Peyer's patch (tissue), 4 donors: Measurements from ENCODE around the gene NEURL3. TPM values are rescaled to one million over a fixed set of nuclear protein-coding genes. Genes with fewer than 3 reads are reported as not detected.

Experiments
- DNase-seq, 3 donors: peaks; one replicate each; pipeline ENCODE4 v3.0.0-alpha.2; 2017 to 2019
- H3K27ac ChIP-seq, 4 donors: fragments of 200-600 bp; sonication (generic); one replicate each; pipeline ENCODE4 v1.5.1; 2016 to 2019
- H3K27me3 ChIP-seq, 2 donors: fragments of 200-600 bp; sonication (generic); one replicate each; pipeline ENCODE4 v1.5.1; 2019
- H3K36me3 ChIP-seq, 3 donors: fragments of 200-600 bp; sonication (generic); one replicate each; pipeline ENCODE4 v1.5.1; 2016 to 2019
- H3K4me1 ChIP-seq, 4 donors: fragments of 200-600 bp; sonication (generic); one replicate each; pipeline ENCODE4 v1.5.1; 2016 to 2019
- H3K4me3 ChIP-seq, 4 donors: fragments of 200-600 bp; sonication (generic); 1 replicate in 3 of 4; 2 replicates in 1 of 4; pipeline ENCODE4 v1.5.1; 2016 to 2019; ENCODE audit warnings: mild to moderate bottlenecking in 1 of 4
- H3K9me3 ChIP-seq, 4 donors: fragments of 200-600 bp; sonication (generic); one replicate each; pipeline ENCODE4 v1.5.1; 2016 to 2019; ENCODE audit warnings: mild to moderate bottlenecking in 1 of 4
- POLR2A ChIP-seq, 2 donors: fragments of 450-650 bp; IDR thresholded peaks; one replicate each; pipeline ENCODE4 v1.5.1; 2017; ENCODE audit warnings: antibody characterized with exemption in 2 of 2, mild to moderate bottlenecking in 2 of 2, moderate library complexity in 2 of 2
- total RNA-seq, 4 donors: library from RNA; depleted of rRNA; stranded (reverse); fragments of >200 nt; gene quantifications; one replicate each; pipeline ENCODE4 v1.1.0, GENCODE V29; 2016
- TF ChIP-seq, protein P1 (sequence below), 6 experiments: fragments of 450-650 bp in 4 of 6; fragments of 200-600 bp in 2 of 6; sonication (generic) in 1 of 6; IDR thresholded peaks; one replicate each; pipeline ENCODE4 v1.5.1; 2017 to 2019; ENCODE audit warnings: antibody characterized with exemption in 6 of 6, mild to moderate bottlenecking in 3 of 6, moderate library complexity in 1 of 6

Gene NEURL3
- total RNA-seq, 4 donors from 2014 or later: 1.7 to 23.6 (median 20.2) TPM; not detected in 1

- peak overlapping the region in 2 of 4 donors; percentile 32 to 53 for H3K4me3 ChIP-seq
- TF ChIP-seq, protein P1, sequence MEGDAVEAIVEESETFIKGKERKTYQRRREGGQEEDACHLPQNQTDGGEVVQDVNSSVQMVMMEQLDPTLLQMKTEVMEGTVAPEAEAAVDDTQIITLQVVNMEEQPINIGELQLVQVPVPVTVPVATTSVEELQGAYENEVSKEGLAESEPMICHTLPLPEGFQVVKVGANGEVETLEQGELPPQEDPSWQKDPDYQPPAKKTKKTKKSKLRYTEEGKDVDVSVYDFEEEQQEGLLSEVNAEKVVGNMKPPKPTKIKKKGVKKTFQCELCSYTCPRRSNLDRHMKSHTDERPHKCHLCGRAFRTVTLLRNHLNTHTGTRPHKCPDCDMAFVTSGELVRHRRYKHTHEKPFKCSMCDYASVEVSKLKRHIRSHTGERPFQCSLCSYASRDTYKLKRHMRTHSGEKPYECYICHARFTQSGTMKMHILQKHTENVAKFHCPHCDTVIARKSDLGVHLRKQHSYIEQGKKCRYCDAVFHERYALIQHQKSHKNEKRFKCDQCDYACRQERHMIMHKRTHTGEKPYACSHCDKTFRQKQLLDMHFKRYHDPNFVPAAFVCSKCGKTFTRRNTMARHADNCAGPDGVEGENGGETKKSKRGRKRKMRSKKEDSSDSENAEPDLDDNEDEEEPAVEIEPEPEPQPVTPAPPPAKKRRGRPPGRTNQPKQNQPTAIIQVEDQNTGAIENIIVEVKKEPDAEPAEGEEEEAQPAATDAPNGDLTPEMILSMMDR (IDR thresholded peaks at IDR 0.05): no peak
- TF ChIP-seq POLR2A (IDR thresholded peaks at IDR 0.05): no peak
- DNase-seq: peak in 1 of 3 donors; percentile 43
- no peak overlapping the region for H3K27ac ChIP-seq
- no peaks in the 10 kb centered on the region for H3K27me3 ChIP-seq
- H3K9me3 ChIP-seq: no peaks in the 10 kb centered on the region
- no peaks in the 10 kb centered on the region for H3K36me3 ChIP-seq
- H3K4me1 ChIP-seq: peaks cover 0 to 16% (median 4%) of the 10 kb centered on the region in 4 donors
Measured at GRCh38 chr2:96508521-96509113, 3.5 kb upstream of the NEURL3 start.

GRCh38 chr2:96507957-96508520 is 2.9 kb upstream of the NEURL3 start:
- H3K9me3 ChIP-seq: no peaks in the 10 kb centered on the region
- TF ChIP-seq, protein P1 (IDR thresholded peaks at IDR 0.05): peak; percentile 96 to 100 (median 98)
- TF ChIP-seq POLR2A (IDR thresholded peaks at IDR 0.05): peak in 1 of 2 donors; percentile 21
- DNase-seq: peak; percentile 81 to 92 (median 88)
- H3K4me1 ChIP-seq: peaks cover 0 to 18% (median 4%) of the 10 kb centered on the region in 4 donors
- H3K36me3 ChIP-seq: no peaks in the 10 kb centered on the region
- no peaks in the 10 kb centered on the region for H3K27me3 ChIP-seq
- no peak overlapping the region for H3K27ac ChIP-seq
- peak overlapping the region; percentile 0 to 53 (median 38) for H3K4me3 ChIP-seq

- Histone ChIP-seq H3K27me3 (no peaks in the 10 kb centered on the region), H3K27ac (no peak overlapping the region), H3K9me3 (no peaks in the 10 kb centered on the region), H3K4me1 (peaks cover 0 to 29% (median 4%) of the 10 kb centered on the region in 4 donors), H3K36me3 (no peaks in the 10 kb centered on the region), H3K4me3 (no peak overlapping the region)
- DNase-seq: no peak
- TF ChIP-seq, protein P1 (IDR thresholded peaks at IDR 0.05): no peak
- TF ChIP-seq POLR2A (IDR thresholded peaks at IDR 0.05): no peak
Measured at GRCh38 chr2:96506907-96507240, 1.7 kb upstream of the NEURL3 start.

GRCh38 chr2:96506016-96506906 is 1.1 kb upstream of the NEURL3 start:
- peak in 2 of 3 donors; percentile 9 to 33 for DNase-seq
- no peaks in the 10 kb centered on the region for H3K36me3 ChIP-seq
- no peaks in the 10 kb centered on the region for H3K9me3 ChIP-seq
- H3K4me3 ChIP-seq: no peak overlapping the region
- no peaks in the 10 kb centered on the region for H3K27me3 ChIP-seq
- peak overlapping the region in 1 of 4 donors; percentile 58 for H3K27ac ChIP-seq
- peaks cover 0 to 35% (median 4%) of the 10 kb centered on the region in 4 donors for H3K4me1 ChIP-seq
- TF ChIP-seq, protein P1 (IDR thresholded peaks at IDR 0.05): no peak
- no peak for TF ChIP-seq POLR2A (IDR thresholded peaks at IDR 0.05)

GRCh38 chr2:96503637-96504243 is 1.4 kb downstream of the NEURL3 start:
- no peak for DNase-seq
- Histone ChIP-seq H3K4me3 (peak overlapping the region in 1 of 4 donors; percentile 23), H3K27me3 (no peaks in the 10 kb centered on the region), H3K4me1 (peaks cover 0 to 35% (median 3%) of the 10 kb centered on the region in 4 donors), H3K36me3 (no peaks in the 10 kb centered on the region), H3K9me3 (no peaks in the 10 kb centered on the region), H3K27ac (no peak overlapping the region)
- no peak for TF ChIP-seq POLR2A (IDR thresholded peaks at IDR 0.05)
- TF ChIP-seq, protein P1 (IDR thresholded peaks at IDR 0.05): no peak
